SK-N-SH treated with all-trans-retinoic acid at 6 μM for 48 hours (cell line): ENCODE data around the gene CHN1.

Source experiments
- BACH2 ChIP-seq: fragments of 250-450 bp; sonication (Bioruptor Pico); IDR thresholded peaks from 2 replicates; pipeline ENCODE4 v1.9.0; 2021; ENCODE audit warnings: mild to moderate bottlenecking, borderline replicate concordance
- ESRRG ChIP-seq: fragments of 250-450 bp; sonication (Bioruptor Pico); IDR thresholded peaks from 2 replicates; pipeline ENCODE4 v1.6.1; 2021; ENCODE audit warnings: mild to moderate bottlenecking
- ISL1 ChIP-seq: fragments of 250-450 bp; sonication (Bioruptor Pico); IDR thresholded peaks from 2 replicates; pipeline ENCODE4 v2.1.2; 2022; ENCODE audit warnings: mild to moderate bottlenecking, moderate library complexity
- PATZ1 ChIP-seq: fragments of 250-450 bp; sonication (Bioruptor Pico); IDR thresholded peaks from 2 replicates; pipeline ENCODE4 v1.8.0; 2020; ENCODE audit warnings: mild to moderate bottlenecking, moderate library complexity, borderline replicate concordance
- RARB ChIP-seq: fragments of 250-450 bp; sonication (Bioruptor Pico); IDR thresholded peaks from 2 replicates; pipeline ENCODE4 v1.8.0; 2021; ENCODE audit warnings: mild to moderate bottlenecking, moderate library complexity
- SNAI2 ChIP-seq: fragments of 250-450 bp; sonication (Bioruptor Pico); IDR thresholded peaks from 2 replicates; pipeline ENCODE4 v1.5.0; 2020; ENCODE audit warnings: mild to moderate bottlenecking, moderate library complexity
- ZNF8 ChIP-seq: fragments of 450-650 bp; formaldehyde crosslinking; IDR thresholded peaks from 2 replicates; pipeline ENCODE4 v1.5.0; 2020; ENCODE audit warnings: mild to moderate bottlenecking, moderate library complexity

GRCh38 chr2:175011505-175011904 is 6.3 kb upstream of the CHN1 start:
- TF ChIP-seq SNAI2 (CRISPR knock-in tag) (no peak), PATZ1 (CRISPR knock-in tag) (no peak), ESRRG (CRISPR knock-in tag) (no peak), ISL1 (no peak), ZNF8 (CRISPR knock-in tag) (no peak), RARB (CRISPR knock-in tag) (no peak), BACH2 (no peak)
